COR-L47 (cell line): ENCODE measurements around the gene PRM1.

Source experiments
- DNase-seq: peaks from one replicate; lab custom pipeline; 2025; lab: John Stamatoyannopoulos, UW

PRM1 gene

DNA sequence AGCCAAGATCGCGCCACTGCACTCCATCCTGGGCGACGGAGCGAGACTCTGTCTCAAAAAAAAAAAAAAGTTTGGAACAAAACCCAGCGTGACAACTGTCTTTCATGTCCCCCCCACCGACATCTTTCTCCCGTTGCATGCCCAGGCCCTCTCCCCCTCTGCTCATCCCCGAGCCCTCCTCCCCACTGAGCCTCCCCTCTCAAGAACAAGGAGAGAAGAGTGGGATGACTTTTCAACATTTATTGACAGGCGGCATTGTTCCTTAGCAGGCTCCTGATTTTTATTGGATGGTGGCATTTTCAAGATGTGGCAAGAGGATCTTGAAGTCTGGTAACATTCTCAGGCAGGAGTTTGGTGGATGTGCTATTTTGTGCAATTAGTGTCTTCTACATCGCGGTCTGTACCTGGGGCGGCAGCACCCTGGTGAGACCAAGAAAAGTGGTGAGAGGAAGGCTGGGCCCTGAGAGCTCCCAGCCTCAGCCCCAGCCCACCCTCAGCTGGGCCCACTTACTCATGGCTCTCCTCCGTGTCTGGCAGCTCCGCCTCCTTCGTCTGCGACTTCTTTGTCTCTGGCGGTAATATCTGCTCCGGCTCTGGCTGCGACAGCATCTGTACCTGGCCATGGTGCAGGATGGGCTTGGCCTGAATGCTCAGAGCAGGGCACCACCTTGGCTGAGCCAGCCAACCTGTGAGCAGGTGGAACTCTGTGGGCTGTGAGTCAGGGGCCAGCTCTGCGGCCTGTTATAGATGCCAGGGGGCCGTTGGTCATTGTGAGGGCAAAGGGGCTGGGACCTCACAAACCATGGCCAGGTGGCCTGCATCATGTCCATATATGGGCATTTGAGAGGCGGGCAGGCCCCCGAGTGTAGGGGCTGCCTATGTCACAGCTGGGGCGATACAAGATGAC lies at the start of gene PRM1:
TSS of gene PRM1 (minus strand) at position 715 of the 907 bp plus-strand sequence. CDS start at position 623, 92 bp downstream.
- no peak for DNase-seq

DNA sequence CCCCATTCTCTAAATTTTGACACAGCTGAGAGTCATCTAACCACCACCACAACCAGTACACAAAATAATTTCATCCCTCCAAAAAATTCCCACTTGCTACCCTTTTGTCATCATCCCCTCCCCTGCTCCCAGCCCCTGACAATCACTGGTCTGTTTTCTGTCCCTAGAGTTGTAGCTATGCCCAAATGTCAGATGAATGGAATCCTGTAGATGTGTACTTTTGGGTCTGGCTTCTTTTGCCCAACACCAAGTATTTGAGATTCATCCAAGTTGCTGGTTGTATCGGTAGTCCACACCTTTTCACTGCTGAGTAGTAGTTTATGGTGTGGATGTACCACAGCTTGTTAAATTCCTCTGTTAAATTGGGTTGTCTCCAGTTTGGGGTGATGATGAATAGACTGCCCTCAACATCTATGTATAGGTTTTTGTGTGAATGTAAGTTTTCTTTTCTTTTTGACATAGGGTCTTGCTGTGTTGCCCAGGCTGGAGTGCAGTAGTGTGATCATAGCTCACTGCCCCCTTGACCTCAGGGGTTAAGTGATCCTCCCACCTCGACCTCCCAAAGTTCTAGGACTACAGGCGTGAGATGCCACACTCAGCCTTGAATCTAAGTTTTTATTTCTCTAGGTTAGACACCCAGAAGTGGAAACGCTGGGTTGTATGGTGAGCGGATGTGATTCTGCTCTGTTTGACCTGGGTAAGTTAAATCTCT lies 49.6 kb upstream of the PRM1 start:
- DNase-seq = no peak

DNA sequence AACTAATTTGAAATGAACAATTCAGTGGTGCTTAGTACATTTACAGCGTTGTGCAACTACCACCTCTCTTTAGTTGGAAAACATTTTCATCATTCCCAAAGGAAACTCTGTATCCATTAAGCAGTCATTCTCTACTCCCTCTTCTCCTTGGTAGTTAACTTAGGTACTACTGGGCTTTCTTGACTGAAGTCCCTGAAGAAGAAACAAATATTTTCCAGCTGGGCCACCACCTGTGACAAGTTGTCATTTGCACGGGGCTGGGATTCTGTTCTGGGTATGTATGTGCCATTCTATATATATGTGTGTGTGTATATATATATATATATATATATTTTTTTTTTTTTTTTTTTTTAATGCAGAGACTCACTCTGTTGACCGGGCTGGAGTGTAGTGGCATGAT lies 48.8 kb upstream of the PRM1 start:
- DNase-seq = no peak

- DNase-seq = no peak
Measured at GRCh38 chr16:11329071-11329491, 48.0 kb upstream of the PRM1 start.

- no peak for DNase-seq
Measured at GRCh38 chr16:11328172-11329070, 47.3 kb upstream of the PRM1 start.

DNA sequence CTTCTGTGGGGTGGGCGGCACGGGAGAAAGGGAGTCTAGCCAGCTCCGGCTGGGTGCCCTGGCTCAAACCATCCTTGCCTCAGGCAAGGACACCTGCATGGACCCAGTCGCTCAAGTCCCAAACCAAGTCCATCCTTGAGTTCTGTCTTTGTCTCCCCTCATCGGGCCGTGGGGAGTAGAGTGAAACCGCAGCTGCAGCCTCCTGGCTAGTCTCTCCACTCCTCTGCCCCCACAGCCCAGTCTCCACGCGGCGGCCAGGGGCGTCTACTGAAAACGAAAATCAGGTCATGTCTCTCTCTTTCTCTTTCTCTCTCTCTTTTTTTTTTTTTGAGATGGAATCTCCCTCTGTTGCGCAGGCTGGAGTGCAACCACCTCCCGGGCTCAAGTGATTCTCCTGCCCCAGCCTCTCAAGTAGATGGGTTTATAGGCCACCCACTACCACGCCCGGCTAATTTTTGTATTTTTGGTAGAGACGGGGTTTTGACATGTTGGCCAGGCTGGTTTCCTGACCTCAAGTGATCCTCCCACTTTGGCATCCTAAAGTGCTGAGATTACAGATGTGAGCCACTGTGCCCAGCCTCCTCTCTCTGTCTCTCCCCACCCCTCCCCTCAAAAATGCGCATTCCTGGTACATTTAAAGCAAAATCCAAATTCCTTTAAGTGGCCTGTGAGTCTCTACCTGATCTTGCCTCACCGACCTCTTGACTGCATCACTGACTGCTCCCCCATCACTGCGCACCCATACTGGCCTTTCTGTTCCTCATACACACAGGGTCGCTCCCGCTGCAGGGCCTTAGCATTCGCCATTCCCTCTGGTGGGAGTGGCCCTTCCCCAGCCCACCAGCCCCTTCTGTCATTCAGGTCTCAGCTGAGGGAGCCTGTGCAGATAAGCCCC lies 46.4 kb upstream of the PRM1 start:
- DNase-seq = no peak

- no peak for DNase-seq
Measured at GRCh38 chr16:11326737-11327276, 45.7 kb upstream of the PRM1 start.

DNA sequence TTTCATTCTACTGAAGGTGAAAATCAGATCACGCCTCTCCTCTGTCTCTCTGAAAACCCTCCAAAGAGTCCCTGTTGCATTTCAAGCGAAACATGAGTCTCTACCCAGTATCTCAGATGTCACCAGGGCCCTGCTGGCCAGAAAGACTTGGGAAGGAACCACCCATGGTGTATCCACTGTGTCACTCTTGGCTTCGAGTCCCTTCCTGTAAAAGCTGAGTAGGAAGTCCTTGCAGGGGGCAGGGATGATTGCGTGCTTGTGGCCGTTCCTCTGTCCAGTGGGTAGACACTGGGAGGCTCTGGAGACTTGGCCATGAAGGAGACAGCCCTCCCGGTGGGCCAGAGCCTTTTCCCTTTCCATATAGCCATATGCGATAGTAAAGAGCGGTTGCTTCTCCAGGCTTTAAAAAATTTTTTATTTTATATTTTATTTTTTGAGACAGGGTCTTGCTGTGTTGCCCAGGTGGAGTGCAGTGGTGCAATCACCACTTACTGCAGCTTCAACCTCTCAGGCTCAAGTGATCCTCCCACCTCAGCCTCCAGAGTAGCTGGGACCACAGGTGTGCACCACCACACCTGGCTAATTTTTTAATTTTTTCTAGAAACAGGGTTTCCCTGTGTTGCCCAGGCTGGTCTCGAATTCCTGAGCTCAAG lies 45.1 kb upstream of the PRM1 start:
- no peak for DNase-seq

DNA sequence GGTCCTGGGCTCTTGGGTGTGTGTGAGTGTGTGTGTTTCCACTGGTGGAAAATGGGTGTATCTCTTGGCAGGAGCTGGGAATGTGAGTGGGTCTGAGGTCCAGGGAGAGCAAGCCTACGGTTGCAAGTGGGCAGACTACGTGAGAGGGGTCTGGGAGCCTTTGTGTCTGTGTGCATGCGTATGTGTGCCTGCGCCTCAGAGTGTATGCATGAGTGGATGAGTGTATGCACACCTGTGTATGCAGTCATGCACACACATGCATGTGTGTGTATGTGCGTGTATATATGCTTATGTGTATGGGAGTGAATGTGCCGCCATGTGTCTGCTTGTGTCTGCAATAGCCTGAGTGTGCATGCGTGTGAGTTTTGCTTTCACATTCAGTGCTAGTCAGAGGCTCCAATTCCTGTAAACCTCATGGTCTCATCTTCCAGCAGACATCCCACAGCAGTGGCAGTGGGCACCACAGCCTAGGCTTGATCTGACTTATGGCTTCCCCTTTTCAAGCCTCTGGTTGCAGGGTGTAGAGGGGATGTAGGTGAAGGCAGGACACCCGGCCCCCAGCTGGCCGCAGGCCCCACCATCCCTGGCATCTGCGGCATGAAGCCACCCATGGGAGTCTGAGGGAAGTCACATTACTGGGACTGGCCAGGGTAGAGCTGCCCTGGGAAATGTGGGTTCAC lies 44.4 kb upstream of the PRM1 start:
- no peak for DNase-seq

DNA sequence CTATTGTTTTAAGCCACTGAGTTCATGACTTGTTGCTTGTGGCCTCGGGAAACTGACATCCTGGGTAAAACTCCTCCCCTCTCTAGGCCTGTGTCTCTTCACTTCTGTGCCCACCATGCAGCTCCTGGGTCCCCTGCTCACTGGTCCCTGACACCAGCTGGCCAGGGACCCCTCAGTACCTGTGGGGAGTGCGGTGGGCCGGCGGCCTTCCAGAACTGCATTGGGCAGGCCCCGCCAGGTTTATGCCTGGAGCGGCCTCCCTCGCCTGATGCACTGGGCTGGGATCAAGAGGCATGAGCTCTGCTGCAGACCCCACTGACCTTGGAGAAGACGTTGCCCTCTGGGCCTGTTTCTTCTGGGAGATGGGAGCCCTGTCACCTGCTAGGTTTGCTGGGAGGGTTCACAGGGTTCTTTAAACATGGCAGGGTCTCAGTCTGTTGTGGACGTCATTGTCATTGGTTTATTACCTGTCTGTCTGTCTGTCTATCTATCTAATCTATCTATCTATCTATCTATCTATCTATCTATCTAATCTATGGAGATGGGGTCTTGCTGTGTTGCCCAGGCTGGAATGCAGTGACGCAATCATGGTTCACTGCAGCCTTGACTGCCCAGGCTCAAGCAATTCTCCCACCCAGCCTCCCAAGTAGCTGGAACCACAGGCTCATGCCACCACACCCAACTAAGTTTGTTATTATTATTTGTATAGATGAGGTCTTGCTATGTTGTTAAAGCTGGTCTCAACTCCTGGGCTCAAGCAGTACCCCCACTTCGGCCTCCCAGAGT lies 42.6 kb upstream of the PRM1 start:
- DNase-seq = no peak

- DNase-seq = no peak
Measured at GRCh38 chr16:11322823-11323222, 41.7 kb upstream of the PRM1 start.

GRCh38 chr16:11321662-11322061 lies 40.5 kb upstream of the PRM1 start:
- no peak for DNase-seq

DNA sequence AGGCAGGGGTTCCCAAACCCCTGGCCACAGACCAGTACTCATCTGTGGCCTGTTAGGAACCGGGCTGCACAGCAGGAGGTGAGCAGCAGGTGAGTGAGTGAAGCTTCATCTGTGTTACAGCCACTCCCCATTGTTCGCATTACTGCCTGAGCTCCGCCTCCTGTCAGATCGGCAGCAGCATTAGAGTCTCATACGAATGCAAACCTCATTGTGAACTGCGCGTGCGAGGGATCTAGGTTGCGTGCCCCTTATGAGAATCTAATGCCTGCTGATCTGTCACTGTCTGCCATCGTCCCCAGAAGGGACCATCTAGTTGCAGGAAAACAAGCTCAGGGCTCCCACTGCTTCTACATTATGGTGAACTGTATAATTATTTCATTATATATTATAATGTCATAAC lies 39.0 kb upstream of the PRM1 start:
- no peak for DNase-seq

DNA sequence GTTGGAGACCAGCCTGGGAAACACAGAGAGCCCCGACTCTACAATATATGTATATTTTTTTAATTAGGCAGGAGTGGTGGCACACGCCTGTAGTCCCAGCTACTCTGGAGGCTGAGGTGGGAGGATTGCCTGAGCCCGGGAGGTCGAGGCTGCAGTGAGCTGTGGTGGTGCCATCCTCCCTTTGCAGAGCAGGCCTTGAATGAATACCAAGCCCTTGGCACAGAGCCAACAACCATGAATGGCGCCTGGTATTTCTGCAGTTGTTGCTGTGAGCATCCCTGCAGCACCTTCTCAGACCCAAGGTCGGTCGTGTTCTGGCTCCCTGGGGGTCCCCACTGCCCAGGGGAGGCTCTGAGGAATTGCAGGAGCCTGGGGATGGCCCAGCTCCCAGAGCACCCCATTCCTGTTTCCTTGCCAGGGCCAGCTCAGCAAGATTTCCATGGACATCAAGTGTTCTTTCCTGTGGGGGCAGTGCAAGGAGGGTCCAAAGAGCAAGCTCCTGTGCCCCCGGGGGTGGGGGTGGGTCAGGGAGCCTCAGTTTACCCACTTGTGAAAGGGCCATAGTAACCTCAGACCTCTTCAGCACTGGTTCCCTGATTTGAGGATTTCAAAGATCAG lies 38.5 kb upstream of the PRM1 start:
- DNase-seq = no peak

GRCh38 chr16:11318817-11319216 lies 37.7 kb upstream of the PRM1 start:
- no peak for DNase-seq

DNA sequence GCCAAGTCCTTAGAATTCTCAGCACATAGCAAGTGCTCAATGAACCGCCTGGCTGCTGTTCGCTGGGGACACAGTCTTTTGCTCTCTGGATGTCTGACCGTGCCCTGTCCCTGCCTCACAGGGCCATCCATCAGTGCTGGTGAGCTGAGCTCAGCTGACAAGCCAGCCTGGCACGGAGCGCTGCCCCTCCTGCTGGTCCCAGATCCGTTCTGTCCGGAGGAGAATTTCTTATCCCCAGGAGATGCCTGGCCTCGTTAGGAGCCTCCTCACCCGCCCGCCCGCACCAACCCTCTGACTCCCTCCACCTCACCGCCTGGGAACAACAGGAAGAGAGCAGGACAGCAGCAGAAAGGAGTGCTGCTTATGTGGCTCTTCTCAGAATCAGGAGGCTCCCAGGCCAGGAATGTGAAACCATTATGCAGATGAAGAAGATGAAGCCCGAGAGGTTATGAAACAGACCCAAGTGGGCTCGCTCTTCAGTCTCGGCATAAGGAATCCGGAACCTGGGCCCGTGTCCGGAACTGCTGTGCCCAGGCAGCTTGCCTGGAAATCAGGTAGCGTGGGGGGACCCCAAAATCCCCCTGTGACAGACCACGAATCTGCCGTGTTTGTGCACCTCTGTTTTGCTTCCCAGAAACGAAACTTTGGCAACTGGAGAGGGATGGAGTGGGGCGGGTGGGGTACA lies 35.3 kb upstream of the PRM1 start:
- DNase-seq = no peak

GRCh38 chr16:11315510-11315909 lies 34.4 kb upstream of the PRM1 start:
- no peak for DNase-seq

- DNase-seq = no peak
Measured at GRCh38 chr16:11314309-11314894, 33.3 kb upstream of the PRM1 start.
